ENCODE results near the gene OBSCN.

GRCh38 chr1:228297242-228297641 is 89.4 kb downstream of the OBSCN start:
- TF ChIP-seq RAD21 (IDR thresholded peaks at IDR 0.05) (no peak), CTCF (IDR thresholded peaks at IDR 0.05; ENCODE audit: low read depth, low read length, missing input control) (no peak), YY1 (IDR thresholded peaks at IDR 0.05) (no peak), SP1 (IDR thresholded peaks at IDR 0.05) (no peak), REST (IDR thresholded peaks at IDR 0.05) (no peak), GABPA (IDR thresholded peaks at IDR 0.05 in 1 of 2, conservative IDR thresholded peaks at IDR 0.05 in 1 of 2) (no peak)
